HepG2 (cell line): ENCODE measurements around the gene ZNF17. TPM values are rescaled to one million over a fixed set of nuclear protein-coding genes. Genes with fewer than 3 reads are reported as not detected.
"Not testable (repeated sequence)": the region's sequence is repeated elsewhere in the genome, so short reads cannot be mapped to it uniquely, and the experiment has no call there.

Experiments
- ATAC-seq: fragments of 200-7000 bp; cut with Tn5 transposase; 3 replicates; pipeline ENCODE4 v1.9.1; 2020; ENCODE audit warnings: mild to moderate bottlenecking, moderate library complexity
- BruUV-seq: library from RNA; stranded (reverse); fragments of 400-500 nt; replicated peaks from 2 replicates; lab custom pipeline; 2021; lab: Mats Ljungman, UMichigan
- CTCF ChIA-PET: fragments of 300-600 bp; formaldehyde crosslinking; extraction: SDS; loops from one replicate; lab custom pipeline; 2021; ENCODE audit warnings: low total read pairs, inconsistent platforms, low intra/inter-chr PET ratio; lab: Yijun Ruan, JAX
- POLR2A ChIA-PET: fragments of 350-600 bp; sonication (Branson Sonifier 250); formaldehyde crosslinking; loops from one replicate; lab custom pipeline; 2020; ENCODE audit warnings: antibody characterized with exemption, inconsistent platforms; lab: Yijun Ruan, JAX
- DNase-seq: peaks from one replicate; pipeline ENCODE4 v3.0.0-alpha.2; 2015; ENCODE audit warnings: low spot score
- FAIRE-seq: peaks from 3 replicates; lab custom pipeline; 2011; peaks lifted over from hg19 to GRCh38; lab: Jason Lieb, UNC
- H2AFZ ChIP-seq: one replicate; pipeline ENCODE4 v1.6.1; 2011; ENCODE audit warnings: low read length, inconsistent platforms
- H3K27ac ChIP-seq: fragments of 300-600 bp; 3 replicates; pipeline ENCODE4 v1.8.0; 2011; ENCODE audit warnings: mixed run types, mild to moderate bottlenecking, mixed read lengths, low read length, inconsistent platforms; ENCODE audit not compliant: insufficient read depth; ENCODE audit errors: extremely low read length
- H3K27me3 ChIP-seq, 2 experiments: fragments of 200-600 bp in 1 of 2; 2 replicates in 1 of 2; 3 replicates in 1 of 2; pipeline versions ENCODE4 v1.6.0 to v1.8.0; 2011; ENCODE audit warnings: low read length in 2 of 2, mild to moderate bottlenecking in 2 of 2, moderate library complexity in 2 of 2, inconsistent platforms in 1 of 2; ENCODE audit not compliant: insufficient read depth in 2 of 2, control insufficient read depth in 1 of 2
- H3K36me3 ChIP-seq, 2 experiments: fragments of 200-600 bp in 1 of 2; replicated peaks in 1 of 2; 2 replicates in 1 of 2; 3 replicates in 1 of 2; pipeline versions ENCODE4 v1.5.1 to v1.8.0; 2011; ENCODE audit warnings: low read length in 2 of 2, inconsistent platforms in 1 of 2; ENCODE audit not compliant: insufficient read depth in 2 of 2, control insufficient read depth in 1 of 2
- H3K4me1 ChIP-seq: 2 replicates; pipeline ENCODE4 v1.5.1; 2012; ENCODE audit warnings: low read length, inconsistent platforms; ENCODE audit not compliant: insufficient read depth
- H3K4me2 ChIP-seq: 2 replicates; pipeline ENCODE4 v1.6.0; 2011; ENCODE audit warnings: low read depth, low read length, inconsistent platforms
- H3K4me3 ChIP-seq, 3 experiments: fragments of 200-600 bp in 1 of 3; sonication (generic), shearing (Covaris generic) in 1 of 3; replicated peaks in 1 of 3; 2 replicates each; pipeline ENCODE4 v1.5.1; 2011 to 2016; ENCODE audit warnings: low read length in 3 of 3, inconsistent platforms in 2 of 3, low read depth in 2 of 3, mild to moderate bottlenecking in 2 of 3, control low read depth in 1 of 3, mixed read lengths in 1 of 3; ENCODE audit not compliant: insufficient read depth in 1 of 3
- H3K79me2 ChIP-seq: one replicate; pipeline ENCODE4 v1.6.1; 2011; ENCODE audit warnings: low read length, inconsistent platforms; ENCODE audit not compliant: insufficient read depth
- H3K9ac ChIP-seq: 2 replicates; pipeline ENCODE4 v1.6.0; 2011; ENCODE audit warnings: mild to moderate bottlenecking, low read depth, low read length, inconsistent platforms; ENCODE audit not compliant: insufficient read depth
- H3K9me3 ChIP-seq: 2 replicates; pipeline ENCODE4 v1.5.1; 2012; ENCODE audit warnings: mild to moderate bottlenecking, low read length
- H4K20me1 ChIP-seq: 2 replicates; pipeline ENCODE4 v1.6.0; 2011; ENCODE audit warnings: inconsistent platforms, mild to moderate bottlenecking, low read length, moderate library complexity; ENCODE audit not compliant: insufficient read depth
- DMAP1 ChIP-seq: IDR thresholded peaks from 2 replicates; pipeline ENCODE4 v1.6.1; 2016
- DNMT1 ChIP-seq: sonication (generic); formaldehyde crosslinking; IDR thresholded peaks from 2 replicates; pipeline ENCODE4 v1.5.1; 2020; ENCODE audit warnings: mild to moderate bottlenecking, missing genetic modification reagents
- HOXD1 ChIP-seq: sonication (generic); formaldehyde crosslinking; IDR thresholded peaks from 2 replicates; pipeline ENCODE4 v1.5.0; 2020; ENCODE audit warnings: missing genetic modification reagents
- MAFF ChIP-seq: IDR thresholded peaks from 2 replicates; pipeline ENCODE4 v1.6.1; 2011; ENCODE audit warnings: low read depth, low read length, improper control_type of control experiment
- MAFK ChIP-seq, 2 experiments: IDR thresholded peaks in 1 of 2; conservative IDR thresholded peaks in 1 of 2; 2 replicates each; pipeline ENCODE4 v1.6.1; 2011; ENCODE audit warnings: improper control_type of control experiment in 2 of 2, low read length in 2 of 2
- MBD4 ChIP-seq: IDR thresholded peaks from 2 replicates; pipeline ENCODE4 v1.6.1; 2012; ENCODE audit warnings: low read length, inconsistent platforms, borderline replicate concordance
- ZNF230 ChIP-seq: sonication (generic); formaldehyde crosslinking; IDR thresholded peaks from 2 replicates; pipeline ENCODE4 v1.4.0; 2020; ENCODE audit warnings: mild to moderate bottlenecking, missing genetic modification reagents
- ZNF354B ChIP-seq: sonication (generic); formaldehyde crosslinking; IDR thresholded peaks from 2 replicates; pipeline ENCODE4 v1.8.0; 2022; ENCODE audit warnings: mild to moderate bottlenecking, missing genetic modification reagents
- WGBS: methylation state at CpG from one replicate; pipeline ENCODE4 v1.1.6; 2017; ENCODE audit warnings: low lambda C conversion rate; 5-methylcytosine and 5-hydroxymethylcytosine counted together
- in situ Hi-C: cut with HindIII; loops from 2 replicates; pipeline ENCODE4 v1.10.0; 2017; ENCODE audit warnings: low pct_unique_long_range_greater_than_20kb; ENCODE audit not compliant: extremely low pct_ligation_motif_present
- intact Hi-C: fragments of 100-400 bp; cut with micrococcal nuclease; formaldehyde crosslinking; loops from one replicate; pipeline ENCODE4 v1.10.0; 2022; ENCODE audit not compliant: unreplicated experiment
- polyA plus RNA-seq, 8 experiments: library from polyadenylated mRNA; depleted of rRNA in 3 of 8; stranded (reverse) in 7 of 8; unstranded in 1 of 8; fragments of >200 nt; fragmentation: Illumina TruSeq in 4 of 8; extraction: Trizol in 4 of 8; gene quantifications; 2 replicates each; pipeline versions ENCODE4 v1.2.1 to v1.2.3, GENCODE V29; 2011 to 2016; ENCODE audit warnings: low read depth in 4 of 8, missing spikeins in 1 of 8, mixed read lengths in 1 of 8; ENCODE audit not compliant: insufficient read depth in 1 of 8
- total RNA-seq, 5 experiments: library from RNA; depleted of rRNA; stranded (reverse); fragments of >200 nt; fragmentation: Illumina TruSeq; extraction: Trizol; gene quantifications; 2 replicates each; pipeline ENCODE4 v1.2.3, GENCODE V29; 2016; ENCODE audit warnings: low read depth in 1 of 5
- TF ChIP-seq, protein P1 (sequence below): sonication (generic); formaldehyde crosslinking; IDR thresholded peaks from 2 replicates; pipeline ENCODE4 v1.4.0; 2020; ENCODE audit warnings: mild to moderate bottlenecking, missing genetic modification reagents
- TF ChIP-seq, protein P2 (sequence below): sonication (generic); formaldehyde crosslinking; conservative IDR thresholded peaks from 2 replicates; pipeline ENCODE4 v1.4.0; 2020; ENCODE audit warnings: missing genetic modification reagents
- TF ChIP-seq, protein P3 (sequence below): sonication (generic); formaldehyde crosslinking; IDR thresholded peaks from 2 replicates; pipeline ENCODE4 v1.8.1; 2023; ENCODE audit warnings: mild to moderate bottlenecking, inconsistent platforms, moderate library complexity, missing genetic modification reagents, borderline replicate concordance
- TF ChIP-seq, protein P4 (sequence below): IDR thresholded peaks from 2 replicates; pipeline ENCODE4 v1.6.1; 2016; ENCODE audit warnings: control low read depth
- TF ChIP-seq, protein P5 (sequence below): sonication (generic); formaldehyde crosslinking; IDR thresholded peaks from 2 replicates; pipeline ENCODE4 v1.8.1; 2022; ENCODE audit warnings: mild to moderate bottlenecking, missing genetic modification reagents

The ZNF17 gene
- total and polyA plus RNA-seq, 2 of the 13 experiments (the other 11 are each of a cell fraction or from before 2014, with no cell fraction given): 3.7 to 10.1 TPM

DNA sequence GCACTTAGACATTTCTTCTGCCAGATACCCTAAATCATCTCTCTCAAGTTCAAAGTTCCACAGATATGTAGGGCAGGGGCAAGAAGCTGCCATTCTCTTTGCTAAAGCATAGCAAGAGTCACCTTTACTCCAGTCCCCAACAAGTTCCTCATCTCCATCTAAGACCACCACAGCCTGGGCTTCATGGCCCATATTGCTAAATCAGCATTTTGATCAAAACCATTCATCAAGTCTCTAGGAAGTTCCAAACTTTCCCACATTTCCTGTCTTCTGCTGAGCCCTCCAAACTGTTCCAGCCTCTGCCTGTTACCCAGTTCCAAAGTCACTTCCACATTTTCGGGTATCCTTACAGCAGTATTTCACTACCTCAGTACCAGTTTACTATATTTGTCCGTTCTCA, 36.3 kb upstream of the ZNF17 start:
- H2AFZ ChIP-seq, ATAC-seq, H3K9me3 ChIP-seq, H3K27ac ChIP-seq, intact Hi-C loops, in situ Hi-C loops, BruUV-seq, DNase-seq, H4K20me1 ChIP-seq, FAIRE-seq, H3K4me2 ChIP-seq, H3K27me3 ChIP-seq, H3K4me1 ChIP-seq, H3K9ac ChIP-seq, CTCF ChIA-PET, H3K4me3 ChIP-seq, POLR2A ChIA-PET, H3K79me2 ChIP-seq: not testable (repeated sequence)
- TF ChIP-seq MAFF: peak; percentile 85
- TF ChIP-seq MAFK (conservative IDR thresholded peaks at IDR 0.05 in 1 of 2, IDR thresholded peaks at IDR 0.05 in 1 of 2; ENCODE audit: low read length in 2 of 2): peak; percentile 89 to 90
- WGBS: 97% methylated on average over 2 of the region's 2 CpGs
- peaks cover 2 to 11% of the 10 kb centered on the region in 2 experiments; a peak in 2 of 5 replicates for H3K36me3 ChIP-seq

DNA sequence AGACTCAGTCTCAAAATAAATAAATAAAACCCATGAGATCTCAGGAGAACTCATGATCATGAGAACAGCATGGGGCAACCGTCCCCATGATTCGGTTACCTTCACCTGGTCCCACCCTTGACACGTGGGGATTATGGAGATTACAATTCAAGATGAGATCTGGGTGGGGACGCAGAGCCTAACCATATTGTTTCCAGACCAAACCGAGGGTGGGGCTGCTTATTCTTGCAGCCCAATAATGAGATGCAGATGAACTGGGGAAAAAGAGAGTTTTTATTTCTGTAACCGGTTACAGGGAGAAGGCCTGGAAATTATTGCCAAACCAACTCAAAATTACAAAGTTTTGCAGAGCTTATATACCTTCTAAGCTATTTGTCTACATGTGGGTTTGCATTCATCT, 34.8 kb upstream of the ZNF17 start:
- H3K79me2 ChIP-seq: no peaks in the 10 kb centered on the region
- intact Hi-C loops: no loop called here
- 95% methylated on average over 6 of the region's 6 CpGs for WGBS
- H3K9ac ChIP-seq: no peak overlapping the region
- no peak overlapping the region for H3K4me2 ChIP-seq
- in situ Hi-C loops: no loop called here
- H4K20me1 ChIP-seq: no peaks in the 10 kb centered on the region
- H3K4me3 ChIP-seq: no peak overlapping the region
- DNase-seq: no peak
- BruUV-seq: no TSS peak
- no peak for ATAC-seq
- no peaks in the 10 kb centered on the region for H3K4me1 ChIP-seq
- H2AFZ ChIP-seq: no peak overlapping the region
- no peaks in the 10 kb centered on the region for H3K27me3 ChIP-seq
- ChIA-PET POLR2A (no interaction called here), CTCF (no interaction called here)
- no peak for FAIRE-seq
- H3K9me3 ChIP-seq: peaks cover 7% of the 10 kb centered on the region; the same call in 1 of the 2 replicates
- H3K36me3 ChIP-seq: peaks cover 2 to 11% of the 10 kb centered on the region in 2 experiments; a peak in 2 of 5 replicates
- no peak overlapping the region for H3K27ac ChIP-seq
- TF ChIP-seq, protein P1, sequence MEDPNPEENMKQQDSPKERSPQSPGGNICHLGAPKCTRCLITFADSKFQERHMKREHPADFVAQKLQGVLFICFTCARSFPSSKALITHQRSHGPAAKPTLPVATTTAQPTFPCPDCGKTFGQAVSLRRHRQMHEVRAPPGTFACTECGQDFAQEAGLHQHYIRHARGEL (CRISPR knock-in tag): no peak
- TF ChIP-seq, protein P2, sequence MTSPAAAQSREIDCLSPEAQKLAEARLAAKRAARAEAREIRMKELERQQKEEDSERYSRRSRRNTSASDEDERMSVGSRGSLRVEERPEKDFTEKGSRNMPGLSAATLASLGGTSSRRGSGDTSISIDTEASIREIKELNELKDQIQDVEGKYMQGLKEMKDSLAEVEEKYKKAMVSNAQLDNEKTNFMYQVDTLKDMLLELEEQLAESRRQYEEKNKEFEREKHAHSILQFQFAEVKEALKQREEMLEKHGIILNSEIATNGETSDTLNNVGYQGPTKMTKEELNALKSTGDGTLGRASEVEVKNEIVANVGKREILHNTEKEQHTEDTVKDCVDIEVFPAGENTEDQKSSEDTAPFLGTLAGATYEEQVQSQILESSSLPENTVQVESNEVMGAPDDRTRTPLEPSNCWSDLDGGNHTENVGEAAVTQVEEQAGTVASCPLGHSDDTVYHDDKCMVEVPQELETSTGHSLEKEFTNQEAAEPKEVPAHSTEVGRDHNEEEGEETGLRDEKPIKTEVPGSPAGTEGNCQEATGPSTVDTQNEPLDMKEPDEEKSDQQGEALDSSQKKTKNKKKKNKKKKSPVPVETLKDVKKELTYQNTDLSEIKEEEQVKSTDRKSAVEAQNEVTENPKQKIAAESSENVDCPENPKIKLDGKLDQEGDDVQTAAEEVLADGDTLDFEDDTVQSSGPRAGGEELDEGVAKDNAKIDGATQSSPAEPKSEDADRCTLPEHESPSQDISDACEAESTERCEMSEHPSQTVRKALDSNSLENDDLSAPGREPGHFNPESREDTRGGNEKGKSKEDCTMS (CRISPR knock-in tag): no peak
- TF ChIP-seq HOXD1 (CRISPR knock-in tag) (no peak), MBD4 (no peak), DMAP1 (CRISPR knock-in tag) (no peak), DNMT1 (CRISPR knock-in tag) (no peak), ZNF230 (CRISPR knock-in tag) (no peak), ZNF354B (no peak)
- TF ChIP-seq, protein P3, sequence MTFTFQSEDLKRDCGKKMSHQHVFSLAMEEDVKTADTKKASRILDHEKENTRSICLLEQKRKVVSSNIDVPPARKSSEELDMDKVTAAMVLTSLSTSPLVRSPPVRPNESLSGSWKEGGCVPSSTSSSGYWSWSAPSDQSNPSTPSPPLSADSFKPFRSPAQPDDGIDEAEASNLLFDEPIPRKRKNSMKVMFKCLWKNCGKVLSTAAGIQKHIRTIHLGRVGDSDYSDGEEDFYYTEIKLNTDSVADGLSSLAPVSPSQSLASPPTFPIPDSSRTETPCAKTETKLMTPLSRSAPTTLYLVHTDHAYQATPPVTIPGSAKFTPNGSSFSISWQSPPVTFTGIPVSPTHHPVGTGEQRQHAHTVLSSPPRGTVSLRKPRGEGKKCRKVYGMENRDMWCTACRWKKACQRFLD (CRISPR knock-in tag): no peak
- TF ChIP-seq, protein P4, sequence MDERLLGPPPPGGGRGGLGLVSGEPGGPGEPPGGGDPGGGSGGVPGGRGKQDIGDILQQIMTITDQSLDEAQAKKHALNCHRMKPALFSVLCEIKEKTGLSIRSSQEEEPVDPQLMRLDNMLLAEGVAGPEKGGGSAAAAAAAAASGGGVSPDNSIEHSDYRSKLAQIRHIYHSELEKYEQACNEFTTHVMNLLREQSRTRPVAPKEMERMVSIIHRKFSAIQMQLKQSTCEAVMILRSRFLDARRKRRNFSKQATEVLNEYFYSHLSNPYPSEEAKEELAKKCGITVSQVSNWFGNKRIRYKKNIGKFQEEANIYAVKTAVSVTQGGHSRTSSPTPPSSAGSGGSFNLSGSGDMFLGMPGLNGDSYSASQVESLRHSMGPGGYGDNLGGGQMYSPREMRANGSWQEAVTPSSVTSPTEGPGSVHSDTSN (CRISPR knock-in tag): no peak
- TF ChIP-seq, protein P5, sequence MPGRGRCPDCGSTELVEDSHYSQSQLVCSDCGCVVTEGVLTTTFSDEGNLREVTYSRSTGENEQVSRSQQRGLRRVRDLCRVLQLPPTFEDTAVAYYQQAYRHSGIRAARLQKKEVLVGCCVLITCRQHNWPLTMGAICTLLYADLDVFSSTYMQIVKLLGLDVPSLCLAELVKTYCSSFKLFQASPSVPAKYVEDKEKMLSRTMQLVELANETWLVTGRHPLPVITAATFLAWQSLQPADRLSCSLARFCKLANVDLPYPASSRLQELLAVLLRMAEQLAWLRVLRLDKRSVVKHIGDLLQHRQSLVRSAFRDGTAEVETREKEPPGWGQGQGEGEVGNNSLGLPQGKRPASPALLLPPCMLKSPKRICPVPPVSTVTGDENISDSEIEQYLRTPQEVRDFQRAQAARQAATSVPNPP (CRISPR knock-in tag): no peak
